GM13977 (cell line): ENCODE measurements around the gene GNA12.
"Not testable (repeated sequence)": the region's sequence is repeated elsewhere in the genome, so short reads cannot be mapped to it uniquely, and the experiment has no call there.

Experiments used
- DNase-seq: peaks from one replicate; pipeline ENCODE4 v3.0.0; 2012; ENCODE audit warnings: low spot score
- CTCF ChIP-seq: IDR thresholded peaks from 2 replicates; pipeline ENCODE4 v1.5.1; 2012; ENCODE audit warnings: mild to moderate bottlenecking, control low read depth; ENCODE audit not compliant: insufficient read depth; ENCODE audit errors: extremely low read depth, missing control alignments
- in situ Hi-C: fragments of 300-500 bp; cut with MboI; formaldehyde crosslinking; loops from one replicate; pipeline ENCODE4 v1.12.0; 2022; ENCODE audit warnings: low sequenced_read_pairs, low pct_unique_long_range_greater_than_20kb, mixed read lengths, inconsistent platforms; ENCODE audit not compliant: unreplicated experiment

Gene GNA12

GRCh38 chr7:2861509-2861908 lies 17.4 kb upstream of the GNA12 start:
- no peak for TF ChIP-seq CTCF
- in situ Hi-C loops, result no loop called here
- DNase-seq, result no peak

GRCh38 chr7:2860627-2861133 lies 16.6 kb upstream of the GNA12 start:
- no peak for DNase-seq
- TF ChIP-seq CTCF, result no peak

GRCh38 chr7:2859952-2860351 lies 15.8 kb upstream of the GNA12 start:
- no peak for TF ChIP-seq CTCF
- no peak for DNase-seq
- in situ Hi-C loops, result no loop called here

More at GRCh38 chr7:2860627-2861133, 16.6 kb upstream of the GNA12 start:
- in situ Hi-C loops, result no loop called here

- DNase-seq, result no peak
- in situ Hi-C loops, result no loop called here
- TF ChIP-seq CTCF, result no peak
Measured at GRCh38 chr7:2858621-2859020, 14.5 kb upstream of the GNA12 start.

- in situ Hi-C loops, result no loop called here
- no peak for TF ChIP-seq CTCF
Measured at GRCh38 chr7:2856388-2857169, 12.5 kb upstream of the GNA12 start.

GRCh38 chr7:2855386-2855785 lies 11.3 kb upstream of the GNA12 start:
- no peak for DNase-seq
- in situ Hi-C loops, result no loop called here
- TF ChIP-seq CTCF, result no peak

More at GRCh38 chr7:2856388-2857169, 12.5 kb upstream of the GNA12 start:
- no peak for DNase-seq

- DNase-seq, in situ Hi-C loops: not testable (repeated sequence)
Measured at GRCh38 chr7:2853552-2853951, 9.4 kb upstream of the GNA12 start.
